ENCODE data around the gene PIGM.
"Not testable (repeated sequence)": the region's sequence is repeated elsewhere in the genome, so short reads cannot be mapped to it uniquely, and the experiment has no call there.

PIGM gene

DNA sequence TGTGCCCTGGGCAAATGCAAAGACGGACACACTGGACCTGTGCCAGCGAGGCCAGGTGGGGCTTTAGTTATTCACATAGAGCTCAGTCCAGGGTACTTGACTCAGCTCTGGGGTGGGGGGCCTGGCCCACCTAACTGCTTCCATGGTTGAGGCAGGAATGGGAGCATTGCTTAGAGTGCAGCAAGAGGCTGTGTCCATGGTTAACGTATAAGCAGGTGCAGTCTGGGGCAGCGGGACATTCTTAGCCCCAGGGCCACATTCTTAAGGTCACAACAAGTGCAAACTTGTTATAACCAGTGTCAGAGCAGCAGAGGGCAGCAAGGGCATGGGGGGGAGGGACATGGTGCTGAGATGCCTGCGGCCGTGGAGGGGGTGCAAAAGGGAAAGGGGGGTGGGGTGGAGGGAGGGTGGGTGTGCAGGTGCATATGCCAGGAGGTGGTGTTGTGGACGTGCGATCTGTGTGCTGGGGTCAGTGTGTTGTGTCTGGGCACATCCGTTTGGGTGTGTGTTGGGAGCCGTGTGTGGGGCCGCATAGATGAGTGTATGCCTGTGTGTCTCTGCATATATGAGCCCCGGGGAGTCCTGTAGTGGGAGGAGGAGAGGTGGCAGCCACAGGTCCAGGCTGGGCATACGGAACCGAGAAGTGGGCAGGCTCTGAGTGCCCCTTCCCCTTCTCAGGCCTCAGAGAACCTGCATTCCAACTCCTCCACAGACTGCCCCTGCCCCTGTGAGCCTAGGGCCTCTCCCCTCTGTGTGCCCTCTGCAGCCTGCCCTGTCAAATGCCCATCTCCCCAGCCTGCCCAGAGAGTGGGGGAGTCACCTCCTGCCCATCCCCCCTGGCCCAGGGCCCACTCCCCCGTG lies 29.8 kb upstream of the PIGM start:
- no peak for DNase-seq (ENCODE audit: low read depth in 2 of 2)

- DNase-seq (ENCODE audit: low read depth in 2 of 2), result no peak
Observed at GRCh38 chr1:160058087-160058486, 26.3 kb upstream of the PIGM start.

DNA sequence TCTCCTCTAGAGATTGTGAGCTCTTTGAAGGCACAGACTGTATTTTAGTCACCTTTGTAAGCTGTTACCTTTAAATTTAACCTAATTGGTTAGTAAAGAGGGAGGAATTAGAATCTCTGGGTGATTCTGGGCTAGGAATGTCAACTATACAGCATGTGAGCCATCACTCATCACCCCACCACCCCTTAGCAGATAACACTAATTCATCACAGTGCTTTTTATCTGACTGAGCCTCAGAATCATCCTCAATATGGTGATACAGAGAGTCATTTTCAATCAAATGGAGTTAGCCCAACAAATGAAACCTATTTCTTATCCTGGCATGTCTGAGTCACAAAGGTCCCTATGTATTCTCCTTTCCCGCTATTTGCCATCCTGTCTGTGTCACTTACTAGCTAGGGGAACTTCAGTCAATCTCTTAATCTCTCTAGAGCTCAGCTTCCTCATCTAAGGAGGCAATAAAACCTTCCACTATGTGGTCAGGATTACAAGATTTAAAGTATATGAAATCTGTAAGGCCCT lies 24.9 kb upstream of the PIGM start:
- no peak for DNase-seq (ENCODE audit: low read depth in 2 of 2)

- DNase-seq (ENCODE audit: low read depth in 2 of 2), result no peak
Observed at GRCh38 chr1:160053548-160054365, 22.0 kb upstream of the PIGM start.

DNA sequence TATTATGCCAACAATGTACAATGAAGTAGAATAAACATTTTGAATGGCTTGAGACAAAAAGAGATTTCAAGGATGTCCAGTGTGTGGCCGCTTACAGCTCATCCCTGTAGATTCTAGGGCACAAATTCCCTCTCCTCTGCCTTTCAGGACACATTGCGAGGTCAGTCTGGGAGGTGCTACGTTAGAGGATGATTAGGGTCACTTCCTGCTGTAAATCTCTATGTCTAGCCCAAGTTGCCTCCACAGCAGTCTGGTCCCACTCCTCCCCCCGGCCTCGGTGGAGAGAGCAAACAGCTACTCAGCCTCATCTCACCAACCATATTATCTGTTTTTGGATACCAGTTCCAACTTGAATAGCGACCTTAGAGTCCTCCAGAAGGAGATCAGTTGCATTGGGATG lies 21.1 kb upstream of the PIGM start:
- no peak for DNase-seq (ENCODE audit: low read depth in 2 of 2)

DNA sequence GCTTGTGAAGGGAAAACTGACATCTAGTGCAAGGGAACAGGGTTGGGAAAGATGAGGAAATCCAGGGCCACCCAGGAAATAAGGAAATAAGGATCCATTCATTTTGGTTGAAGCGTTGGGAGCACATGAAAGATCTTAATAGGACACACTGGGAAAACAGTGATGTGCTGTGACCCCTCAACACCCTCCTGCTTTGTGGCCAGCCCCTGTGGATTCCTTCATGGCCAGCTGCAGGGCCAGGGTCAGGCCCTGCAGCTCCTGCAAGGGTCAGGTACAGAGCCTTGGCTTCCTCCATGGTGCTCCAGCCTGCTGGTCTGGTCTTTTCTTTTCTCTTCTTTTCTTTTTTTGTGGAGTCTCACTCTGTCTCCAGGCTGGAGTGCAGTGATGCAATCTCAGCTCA lies 18.8 kb upstream of the PIGM start:
- DNase-seq (ENCODE audit: low read depth in 2 of 2), result no peak

DNA sequence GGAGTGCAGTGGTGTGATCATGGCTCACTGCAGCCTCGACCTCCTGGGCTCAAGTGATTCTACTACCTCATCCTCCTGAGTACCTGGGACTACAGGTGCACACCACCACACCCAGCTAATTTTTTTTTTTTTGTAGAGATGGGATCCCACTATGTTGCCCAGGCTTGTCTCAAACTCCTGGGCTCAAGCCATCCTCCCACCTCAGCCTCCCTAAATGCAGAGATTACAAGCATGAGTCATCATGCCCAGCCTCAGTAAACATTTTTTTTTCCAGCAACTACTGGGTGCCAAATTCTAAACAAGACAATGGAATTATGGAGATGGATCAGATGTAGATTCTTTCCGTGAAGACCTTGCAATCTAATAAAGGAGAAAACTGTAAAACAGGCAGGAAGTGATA lies 18.4 kb upstream of the PIGM start:
- DNase-seq (ENCODE audit: low read depth in 2 of 2), result not testable (repeated sequence)

- DNase-seq (ENCODE audit: low read depth in 2 of 2), result no peak
Observed at GRCh38 chr1:160049101-160049500, 17.3 kb upstream of the PIGM start.

GRCh38 chr1:160048335-160048734 lies 16.5 kb upstream of the PIGM start:
- no peak for DNase-seq (ENCODE audit: low read depth in 2 of 2)

- DNase-seq (ENCODE audit: low read depth in 2 of 2), result no peak
Observed at GRCh38 chr1:160047111-160047991, 15.6 kb upstream of the PIGM start.

- peak in 1 of 2 donors; percentile 4 for DNase-seq (ENCODE audit: low read depth in 2 of 2)
Observed at GRCh38 chr1:160046494-160047110, 14.8 kb upstream of the PIGM start.

DNA sequence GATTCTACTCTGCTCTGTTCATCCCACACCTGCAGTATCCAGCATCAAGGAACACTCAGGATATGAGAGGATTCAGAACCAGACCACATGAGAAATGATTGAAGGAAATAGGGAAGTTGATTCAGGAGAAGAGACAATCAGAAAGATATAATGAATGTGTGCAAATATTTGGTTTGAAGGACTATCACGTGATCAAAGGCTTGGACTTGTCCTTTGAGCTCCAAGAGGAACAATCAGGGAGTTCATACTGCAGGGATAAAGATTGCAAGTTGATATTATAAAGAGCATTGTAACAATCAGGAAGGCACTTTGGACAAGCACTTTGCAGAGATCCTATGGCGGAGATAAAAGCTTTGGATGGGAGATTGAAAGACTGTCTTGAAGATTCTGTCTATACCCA lies 13.9 kb upstream of the PIGM start:
- no peak for DNase-seq (ENCODE audit: low read depth in 2 of 2)

GRCh38 chr1:160043543-160043942 lies 11.8 kb upstream of the PIGM start:
- DNase-seq (ENCODE audit: low read depth in 2 of 2), result no peak

DNA sequence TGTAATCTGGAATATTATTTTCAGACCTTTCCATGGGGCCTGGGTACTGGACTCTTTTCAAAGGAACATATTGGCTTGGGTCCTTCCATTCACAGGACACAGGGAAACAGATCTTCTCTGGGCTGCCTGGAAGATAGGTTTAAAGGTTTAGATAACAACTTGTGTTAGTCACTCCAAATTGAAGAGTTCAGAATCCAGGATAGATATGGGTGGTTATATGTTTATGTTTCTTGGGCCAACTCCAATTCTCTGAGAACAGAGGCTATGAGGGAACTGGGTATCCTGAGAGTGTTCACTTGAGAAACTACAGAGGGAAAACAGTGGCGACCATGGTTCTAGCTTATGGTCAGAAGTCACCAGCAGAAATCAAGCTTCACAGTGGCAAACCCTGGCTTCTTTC lies 8.7 kb upstream of the PIGM start:
- DNase-seq (ENCODE audit: low read depth in 2 of 2), result no peak

GRCh38 chr1:160032165-160032820 lies 503 bp upstream of the PIGM start:
- no peak for DNase-seq (ENCODE audit: low read depth in 2 of 2)

DNA sequence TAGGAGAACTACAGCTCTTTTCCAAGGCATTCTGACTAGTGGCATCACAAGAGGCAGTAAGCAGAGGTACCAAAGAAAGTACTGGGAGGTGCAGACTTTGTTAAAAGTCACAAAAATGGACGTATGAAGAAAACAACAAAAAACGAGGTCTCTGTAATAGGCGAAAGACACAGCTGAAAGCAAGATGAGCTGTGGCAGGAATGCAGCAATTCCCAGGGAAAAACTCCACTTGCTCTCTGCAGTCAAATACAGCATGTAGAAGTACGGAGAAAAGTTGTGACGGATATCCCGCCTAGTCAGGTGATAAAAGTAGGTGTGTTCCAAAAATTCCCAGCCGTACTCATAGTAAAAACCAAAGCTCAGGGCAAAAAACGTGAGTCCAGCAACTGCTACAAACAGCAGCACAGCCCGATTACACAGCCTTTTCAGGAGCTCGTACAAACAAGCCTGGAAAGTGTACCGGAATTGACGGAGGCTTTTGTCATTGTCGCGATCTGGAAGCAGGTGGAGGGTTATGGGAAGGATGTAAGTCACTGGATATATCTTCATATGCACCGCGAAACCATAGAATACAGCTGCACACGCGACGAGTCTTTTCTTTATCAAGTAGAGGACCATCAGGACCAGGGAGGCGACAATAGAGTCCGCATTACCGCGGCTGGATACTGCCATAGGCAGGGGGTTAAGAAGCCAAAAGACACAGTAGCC lies 979 bp downstream of the PIGM start:
- DNase-seq (ENCODE audit: low read depth in 2 of 2), result no peak

DNA sequence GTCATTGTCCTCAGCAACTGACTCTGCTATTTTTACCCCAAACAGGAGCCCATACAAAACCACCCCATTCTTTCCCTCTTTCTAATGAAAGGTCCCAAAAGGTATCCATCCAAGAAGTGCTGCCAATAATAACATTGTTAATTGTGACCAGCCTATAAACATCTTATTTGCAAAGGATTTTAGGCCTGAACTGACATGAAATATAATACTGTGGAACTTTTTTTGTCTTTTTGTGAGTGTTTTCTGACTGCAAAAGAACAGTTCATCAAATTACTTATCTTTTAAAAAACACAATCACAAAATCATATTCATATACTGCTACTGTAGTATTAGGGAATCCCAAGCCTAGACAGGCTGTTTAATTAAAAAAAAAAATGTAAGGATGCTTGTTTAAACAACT lies 3.4 kb downstream of the PIGM start:
- DNase-seq (ENCODE audit: low read depth in 2 of 2), result no peak

GRCh38 chr1:160025314-160025713 lies 6.5 kb downstream of the PIGM start:
- no peak for DNase-seq (ENCODE audit: low read depth in 2 of 2)

DNA sequence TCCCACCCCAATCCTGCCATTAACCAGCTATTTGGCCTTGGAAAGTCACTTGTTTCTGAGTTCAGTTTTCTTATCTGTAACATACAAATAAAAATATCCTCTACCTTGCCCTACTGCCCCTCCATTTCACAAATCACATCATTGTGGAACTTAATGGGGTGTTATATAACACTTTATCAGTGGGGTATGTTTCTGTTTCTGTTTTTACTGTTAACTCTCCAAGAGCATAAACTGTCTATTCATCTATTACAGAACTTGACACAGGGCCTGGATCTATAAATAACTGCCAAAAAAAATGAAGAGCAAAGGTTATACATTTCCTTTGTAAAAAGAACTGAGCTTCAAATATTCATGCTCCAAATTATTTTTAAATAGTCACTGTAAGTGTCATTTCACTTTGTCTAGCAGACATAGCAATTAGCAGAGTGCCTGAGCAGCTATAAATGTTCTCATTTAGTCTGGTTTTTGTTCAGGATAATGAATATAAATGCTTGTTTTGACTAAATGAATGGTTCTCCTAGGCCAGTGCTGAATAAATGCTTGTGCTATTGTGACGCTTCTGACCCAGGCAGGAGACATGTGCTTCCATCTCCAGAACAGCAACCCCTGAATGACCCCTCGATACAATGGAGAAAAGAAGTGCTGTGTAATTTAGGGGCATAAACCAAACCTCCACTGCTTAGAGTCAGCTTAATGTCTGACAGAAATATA lies 7.4 kb downstream of the PIGM start:
- DNase-seq (ENCODE audit: low read depth in 2 of 2), result no peak
